ENCODE results near the gene ADAMTSL1.

- TF ChIP-seq CTCF (conservative IDR thresholded peaks at IDR 0.05; ENCODE audit: low read length) (no peak), EZH2phosphoT487 (IDR thresholded peaks at IDR 0.05; ENCODE audit: borderline replicate concordance, low read depth, low read length) (no peak)
These were observed 431.3 kb downstream of the ADAMTSL1 start for GRCh38 chr9:18905028-18905882.
